Measurements from ENCODE around the gene SLC34A3.
A peak's percentile ranks its signal among the peaks of the same experiment; 100 is the strongest.

Gene SLC34A3

GRCh38 chr9:137275588-137276472, 45.1 kb downstream of the SLC34A3 start:
- no peak for DNase-seq (ENCODE audit: low read depth)

GRCh38 chr9:137276473-137277328, 46.0 kb downstream of the SLC34A3 start:
- DNase-seq (ENCODE audit: low read depth), result peak; percentile 51

GRCh38 chr9:137277329-137278041, 46.8 kb downstream of the SLC34A3 start, which contains the start of gene TOR4A:
TOR4A (plus strand) TSS chr9:137277726; CDS start chr9:137278690, 964 bp downstream.
- DNase-seq (ENCODE audit: low read depth), result peak; percentile 98

GRCh38 chr9:137278061-137278701, 47.5 kb downstream of the SLC34A3 start:
- peak; percentile 60 for DNase-seq (ENCODE audit: low read depth)

GRCh38 chr9:137278721-137279711, 48.3 kb downstream of the SLC34A3 start:
- no peak for DNase-seq (ENCODE audit: low read depth)

GRCh38 chr9:137279741-137280473, 49.2 kb downstream of the SLC34A3 start:
- no peak for DNase-seq (ENCODE audit: low read depth)

- no peak for DNase-seq (ENCODE audit: low read depth)
These were observed 50.0 kb downstream of the SLC34A3 start for GRCh38 chr9:137280474-137281344.

- no peak for DNase-seq (ENCODE audit: low read depth)
These were observed 50.8 kb downstream of the SLC34A3 start for GRCh38 chr9:137281345-137282116.
